ENCODE measurements around the gene BEND5.

BEND5 gene

GRCh38 chr1:48710915-48711314, 65.8 kb downstream of the BEND5 start:
- no peaks in the 10 kb centered on the region for H3K4me1 ChIP-seq (ENCODE audit: control insufficient read depth in 1 of 2, insufficient read depth in 2 of 2, low read length in 2 of 2)
- no peak overlapping the region for H4K12ac ChIP-seq (ENCODE audit: low read depth, low read length)
- H3K4me3 ChIP-seq (ENCODE audit: low read depth, low read length) = no peak overlapping the region
- H3K9me3 ChIP-seq (ENCODE audit: insufficient read depth, low read depth, low read length) = no peaks in the 10 kb centered on the region
- no peak overlapping the region for H2BK5ac ChIP-seq (ENCODE audit: low read depth, low read length, poor library complexity)
- DNase-seq = no peak
- no peak overlapping the region for H3K4ac ChIP-seq (ENCODE audit: low read depth, low read length)
- H3K23ac ChIP-seq (ENCODE audit: low read length) = no peak overlapping the region
- H3K36me3 ChIP-seq (ENCODE audit: control insufficient read depth in 1 of 2, insufficient read depth in 2 of 2, low read length in 2 of 2) = no peaks in the 10 kb centered on the region
- no peak overlapping the region for H4K91ac ChIP-seq (ENCODE audit: low read depth, low read length)
- H3K4me2 ChIP-seq (ENCODE audit: low read length) = no peak overlapping the region
- H2BK120ac ChIP-seq (ENCODE audit: insufficient read depth, low read length, poor library complexity) = no peak overlapping the region
- no peak overlapping the region for H2BK12ac ChIP-seq (ENCODE audit: low read length)
- H3K27me3 ChIP-seq (ENCODE audit: insufficient read depth, low read length) = no peaks in the 10 kb centered on the region
- WGBS (ENCODE audit: extremely low coverage, insufficient coverage, insufficient read length) = no CpG with 5 or more reads among the region's 2 CpGs
- H3K79me2 ChIP-seq (ENCODE audit: control insufficient read depth, insufficient read depth, low read length, poor library complexity) = no peaks in the 10 kb centered on the region
- H4K8ac ChIP-seq (ENCODE audit: low read depth, low read length) = no peak overlapping the region
- H2AFZ ChIP-seq (ENCODE audit: insufficient read depth, low read length, poor library complexity) = no peak overlapping the region
- no peaks in the 10 kb centered on the region for H3K79me1 ChIP-seq (ENCODE audit: low read length)
- no peak overlapping the region for H3K9ac ChIP-seq (ENCODE audit: low read length)
- H3K27ac ChIP-seq (ENCODE audit: low read depth, low read length) = no peak overlapping the region
- no peak overlapping the region for H3K14ac ChIP-seq (ENCODE audit: low read length)
- no peak overlapping the region for H2AK5ac ChIP-seq (ENCODE audit: low read length)
- no peak overlapping the region for H3K18ac ChIP-seq (ENCODE audit: low read length)

- Histone ChIP-seq H2AFZ (ENCODE audit: insufficient read depth, low read length, poor library complexity) (no peak overlapping the region), H2AK5ac (ENCODE audit: low read length) (no peak overlapping the region), H3K4me1 (ENCODE audit: control insufficient read depth in 1 of 2, insufficient read depth in 2 of 2, low read length in 2 of 2) (no peaks in the 10 kb centered on the region), H3K14ac (ENCODE audit: low read length) (no peak overlapping the region), H4K8ac (ENCODE audit: low read depth, low read length) (no peak overlapping the region), H3K79me1 (ENCODE audit: low read length) (no peaks in the 10 kb centered on the region), H3K27ac (ENCODE audit: low read depth, low read length) (no peak overlapping the region), H3K9ac (ENCODE audit: low read length) (no peak overlapping the region), H3K9me3 (ENCODE audit: insufficient read depth, low read depth, low read length) (no peaks in the 10 kb centered on the region), H3K4ac (ENCODE audit: low read depth, low read length) (no peak overlapping the region), H3K4me2 (ENCODE audit: low read length) (no peak overlapping the region), H3K4me3 (ENCODE audit: low read depth, low read length) (no peak overlapping the region), H4K91ac (ENCODE audit: low read depth, low read length) (no peak overlapping the region), H2BK5ac (ENCODE audit: low read depth, low read length, poor library complexity) (no peak overlapping the region), H3K23ac (ENCODE audit: low read length) (no peak overlapping the region), H2BK12ac (ENCODE audit: low read length) (no peak overlapping the region), H4K12ac (ENCODE audit: low read depth, low read length) (no peak overlapping the region), H3K36me3 (ENCODE audit: control insufficient read depth in 1 of 2, insufficient read depth in 2 of 2, low read length in 2 of 2) (no peaks in the 10 kb centered on the region), H2BK120ac (ENCODE audit: insufficient read depth, low read length, poor library complexity) (no peak overlapping the region), H3K18ac (ENCODE audit: low read length) (no peak overlapping the region), H3K79me2 (ENCODE audit: control insufficient read depth, insufficient read depth, low read length, poor library complexity) (no peaks in the 10 kb centered on the region), H3K27me3 (ENCODE audit: insufficient read depth, low read length) (no peaks in the 10 kb centered on the region)
- no peak for DNase-seq
- WGBS (ENCODE audit: extremely low coverage, insufficient coverage, insufficient read length) = no CpG with 5 or more reads among the region's 2 CpGs
Measured at GRCh38 chr1:48710318-48710717, 66.4 kb downstream of the BEND5 start.

GRCh38 chr1:48704736-48705135, 72.0 kb downstream of the BEND5 start:
- H2AFZ ChIP-seq (ENCODE audit: insufficient read depth, low read length, poor library complexity) = no peak overlapping the region
- no peak overlapping the region for H3K4ac ChIP-seq (ENCODE audit: low read depth, low read length)
- no peaks in the 10 kb centered on the region for H3K79me1 ChIP-seq (ENCODE audit: low read length)
- H2BK120ac ChIP-seq (ENCODE audit: insufficient read depth, low read length, poor library complexity) = no peak overlapping the region
- no peaks in the 10 kb centered on the region for H3K27me3 ChIP-seq (ENCODE audit: insufficient read depth, low read length)
- H2BK12ac ChIP-seq (ENCODE audit: low read length) = no peak overlapping the region
- H4K91ac ChIP-seq (ENCODE audit: low read depth, low read length) = no peak overlapping the region
- H4K12ac ChIP-seq (ENCODE audit: low read depth, low read length) = no peak overlapping the region
- no peak for DNase-seq
- no peak overlapping the region for H3K9ac ChIP-seq (ENCODE audit: low read length)
- no peak overlapping the region for H3K23ac ChIP-seq (ENCODE audit: low read length)
- no peaks in the 10 kb centered on the region for H3K36me3 ChIP-seq (ENCODE audit: control insufficient read depth in 1 of 2, insufficient read depth in 2 of 2, low read length in 2 of 2)
- peaks cover 1% of the 10 kb centered on the region for H3K9me3 ChIP-seq (ENCODE audit: insufficient read depth, low read depth, low read length)
- H3K4me3 ChIP-seq (ENCODE audit: low read depth, low read length) = no peak overlapping the region
- H2AK5ac ChIP-seq (ENCODE audit: low read length) = no peak overlapping the region
- no peak overlapping the region for H3K27ac ChIP-seq (ENCODE audit: low read depth, low read length)
- H3K18ac ChIP-seq (ENCODE audit: low read length) = no peak overlapping the region
- H3K14ac ChIP-seq (ENCODE audit: low read length) = no peak overlapping the region
- no peaks in the 10 kb centered on the region for H3K4me1 ChIP-seq (ENCODE audit: control insufficient read depth in 1 of 2, insufficient read depth in 2 of 2, low read length in 2 of 2)
- no peaks in the 10 kb centered on the region for H3K79me2 ChIP-seq (ENCODE audit: control insufficient read depth, insufficient read depth, low read length, poor library complexity)
- H4K8ac ChIP-seq (ENCODE audit: low read depth, low read length) = no peak overlapping the region
- no peak overlapping the region for H3K4me2 ChIP-seq (ENCODE audit: low read length)
- no peak overlapping the region for H2BK5ac ChIP-seq (ENCODE audit: low read depth, low read length, poor library complexity)
- WGBS (ENCODE audit: extremely low coverage, insufficient coverage, insufficient read length) = no CpG with 5 or more reads among the region's 6 CpGs

- Histone ChIP-seq H3K23ac (ENCODE audit: low read length) (no peak overlapping the region), H3K18ac (ENCODE audit: low read length) (no peak overlapping the region), H2AK5ac (ENCODE audit: low read length) (no peak overlapping the region), H3K79me2 (ENCODE audit: control insufficient read depth, insufficient read depth, low read length, poor library complexity) (no peaks in the 10 kb centered on the region), H3K9ac (ENCODE audit: low read length) (no peak overlapping the region), H3K36me3 (ENCODE audit: control insufficient read depth in 1 of 2, insufficient read depth in 2 of 2, low read length in 2 of 2) (no peaks in the 10 kb centered on the region), H3K4me1 (ENCODE audit: control insufficient read depth in 1 of 2, insufficient read depth in 2 of 2, low read length in 2 of 2) (no peaks in the 10 kb centered on the region), H3K14ac (ENCODE audit: low read length) (no peak overlapping the region), H4K91ac (ENCODE audit: low read depth, low read length) (no peak overlapping the region), H3K9me3 (ENCODE audit: insufficient read depth, low read depth, low read length) (peaks cover 1% of the 10 kb centered on the region), H2BK12ac (ENCODE audit: low read length) (no peak overlapping the region), H2BK120ac (ENCODE audit: insufficient read depth, low read length, poor library complexity) (no peak overlapping the region), H3K79me1 (ENCODE audit: low read length) (no peaks in the 10 kb centered on the region), H2BK5ac (ENCODE audit: low read depth, low read length, poor library complexity) (no peak overlapping the region), H3K27me3 (ENCODE audit: insufficient read depth, low read length) (no peaks in the 10 kb centered on the region), H3K4me2 (ENCODE audit: low read length) (no peak overlapping the region), H4K12ac (ENCODE audit: low read depth, low read length) (no peak overlapping the region), H2AFZ (ENCODE audit: insufficient read depth, low read length, poor library complexity) (no peak overlapping the region), H3K27ac (ENCODE audit: low read depth, low read length) (no peak overlapping the region), H4K8ac (ENCODE audit: low read depth, low read length) (no peak overlapping the region), H3K4me3 (ENCODE audit: low read depth, low read length) (no peak overlapping the region), H3K4ac (ENCODE audit: low read depth, low read length) (no peak overlapping the region)
- DNase-seq = no peak
- WGBS (ENCODE audit: extremely low coverage, insufficient coverage, insufficient read length) = no CpG with 5 or more reads among the region's 2 CpGs
Measured at GRCh38 chr1:48701445-48701844, 75.2 kb downstream of the BEND5 start.

All from trophoblast cell (in vitro differentiated cells and primary cell).